ENCODE results near the gene SPAG6. TPM values are rescaled to one million over a fixed set of nuclear protein-coding genes. Genes with fewer than 3 reads are reported as not detected.
A peak's percentile ranks its signal among the peaks of the same experiment; 100 is the strongest.

The SPAG6 gene
- total and polyA plus RNA-seq, 2 experiments from 2014 or later: 0.21 TPM; not detected in 1

DNA sequence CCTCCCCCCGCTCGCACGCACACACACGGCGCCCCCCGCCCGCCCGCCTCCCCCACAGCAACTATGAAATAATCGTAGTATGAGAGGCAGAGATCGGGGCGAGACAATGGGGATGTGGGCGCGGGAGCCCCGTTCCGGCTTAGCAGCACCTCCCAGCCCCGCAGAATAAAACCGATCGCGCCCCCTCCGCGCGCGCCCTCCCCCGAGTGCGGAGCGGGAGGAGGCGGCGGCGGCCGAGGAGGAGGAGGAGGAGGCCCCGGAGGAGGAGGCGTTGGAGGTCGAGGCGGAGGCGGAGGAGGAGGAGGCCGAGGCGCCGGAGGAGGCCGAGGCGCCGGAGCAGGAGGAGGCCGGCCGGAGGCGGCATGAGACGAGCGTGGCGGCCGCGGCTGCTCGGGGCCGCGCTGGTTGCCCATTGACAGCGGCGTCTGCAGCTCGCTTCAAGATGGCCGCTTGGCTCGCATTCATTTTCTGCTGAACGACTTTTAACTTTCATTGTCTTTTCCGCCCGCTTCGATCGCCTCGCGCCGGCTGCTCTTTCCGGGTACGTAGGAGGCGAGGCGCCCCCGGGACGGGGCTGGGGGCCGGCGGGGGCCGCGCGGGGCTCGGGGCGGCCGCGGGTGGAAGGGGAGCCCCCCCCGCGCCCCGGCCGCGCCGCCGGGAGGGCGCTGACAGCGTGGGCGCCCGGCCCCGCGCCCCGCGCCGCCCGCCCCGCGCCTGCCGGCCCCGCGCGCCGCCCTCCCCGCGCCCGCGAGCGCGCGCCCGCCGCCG lies 24.0 kb upstream of the SPAG6 start:
- TF ChIP-seq, protein P1, sequence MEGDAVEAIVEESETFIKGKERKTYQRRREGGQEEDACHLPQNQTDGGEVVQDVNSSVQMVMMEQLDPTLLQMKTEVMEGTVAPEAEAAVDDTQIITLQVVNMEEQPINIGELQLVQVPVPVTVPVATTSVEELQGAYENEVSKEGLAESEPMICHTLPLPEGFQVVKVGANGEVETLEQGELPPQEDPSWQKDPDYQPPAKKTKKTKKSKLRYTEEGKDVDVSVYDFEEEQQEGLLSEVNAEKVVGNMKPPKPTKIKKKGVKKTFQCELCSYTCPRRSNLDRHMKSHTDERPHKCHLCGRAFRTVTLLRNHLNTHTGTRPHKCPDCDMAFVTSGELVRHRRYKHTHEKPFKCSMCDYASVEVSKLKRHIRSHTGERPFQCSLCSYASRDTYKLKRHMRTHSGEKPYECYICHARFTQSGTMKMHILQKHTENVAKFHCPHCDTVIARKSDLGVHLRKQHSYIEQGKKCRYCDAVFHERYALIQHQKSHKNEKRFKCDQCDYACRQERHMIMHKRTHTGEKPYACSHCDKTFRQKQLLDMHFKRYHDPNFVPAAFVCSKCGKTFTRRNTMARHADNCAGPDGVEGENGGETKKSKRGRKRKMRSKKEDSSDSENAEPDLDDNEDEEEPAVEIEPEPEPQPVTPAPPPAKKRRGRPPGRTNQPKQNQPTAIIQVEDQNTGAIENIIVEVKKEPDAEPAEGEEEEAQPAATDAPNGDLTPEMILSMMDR (conservative IDR thresholded peaks at IDR 0.05; ENCODE audit: low read depth in 2 of 2): no peak
- TF ChIP-seq EZH2phosphoT487 (IDR thresholded peaks at IDR 0.05; ENCODE audit: unreplicated experiment) (peak; percentile 45), EZH2 (IDR thresholded peaks at IDR 0.05; ENCODE audit: low read depth, unreplicated experiment) (peak; percentile 81), ZNF331 (CRISPR knock-in tag; IDR thresholded peaks at IDR 0.05; ENCODE audit: low read depth) (no peak)
- Mint-ChIP-seq H3K4me1 (peaks cover 54% of the 10 kb centered on the region), H3K9me3 (peaks cover 8% of the 10 kb centered on the region), H3K36me3 (ENCODE audit: low read depth) (peaks cover 3% of the 10 kb centered on the region; the same call in 2 of the 3 replicates), H3K4me3 (peak overlapping the region; percentile 73; the same call in 2 of the 3 replicates), H3K27ac (no peak overlapping the region), H3K27me3 (ENCODE audit: insufficient read depth, low read depth, poor library complexity) (peaks cover 86% of the 10 kb centered on the region)
- Histone ChIP-seq H3F3A (replicated peaks; ENCODE audit: low read depth) (peaks cover 40% of the 10 kb centered on the region), H3K4me1 (ENCODE audit: insufficient read depth) (peaks cover 67% of the 10 kb centered on the region), H3K27me3 (ENCODE audit: insufficient read depth) (peaks cover 81% of the 10 kb centered on the region), H3K36me3 (ENCODE audit: insufficient read depth) (no peaks in the 10 kb centered on the region), H4K20me1 (replicated peaks; ENCODE audit: insufficient read depth) (peaks cover 15% of the 10 kb centered on the region), H3K4me3 (peak overlapping the region; percentile 62), H2AFZ (no peak overlapping the region), H3K9me2 (ENCODE audit: insufficient read depth) (no peaks in the 10 kb centered on the region), H3K79me2 (replicated peaks; ENCODE audit: insufficient read depth) (0 out of 2 replicates have a peak, but pooled peaks cover 4% of the 10 kb centered on the region), H3K27ac (ENCODE audit: low read depth) (no peak overlapping the region), H3K4me2 (peak overlapping the region; percentile 78)
- DNase-seq (ENCODE audit: low spot score): peak; percentile 87
- ATAC-seq: peak; percentile 34

DNA sequence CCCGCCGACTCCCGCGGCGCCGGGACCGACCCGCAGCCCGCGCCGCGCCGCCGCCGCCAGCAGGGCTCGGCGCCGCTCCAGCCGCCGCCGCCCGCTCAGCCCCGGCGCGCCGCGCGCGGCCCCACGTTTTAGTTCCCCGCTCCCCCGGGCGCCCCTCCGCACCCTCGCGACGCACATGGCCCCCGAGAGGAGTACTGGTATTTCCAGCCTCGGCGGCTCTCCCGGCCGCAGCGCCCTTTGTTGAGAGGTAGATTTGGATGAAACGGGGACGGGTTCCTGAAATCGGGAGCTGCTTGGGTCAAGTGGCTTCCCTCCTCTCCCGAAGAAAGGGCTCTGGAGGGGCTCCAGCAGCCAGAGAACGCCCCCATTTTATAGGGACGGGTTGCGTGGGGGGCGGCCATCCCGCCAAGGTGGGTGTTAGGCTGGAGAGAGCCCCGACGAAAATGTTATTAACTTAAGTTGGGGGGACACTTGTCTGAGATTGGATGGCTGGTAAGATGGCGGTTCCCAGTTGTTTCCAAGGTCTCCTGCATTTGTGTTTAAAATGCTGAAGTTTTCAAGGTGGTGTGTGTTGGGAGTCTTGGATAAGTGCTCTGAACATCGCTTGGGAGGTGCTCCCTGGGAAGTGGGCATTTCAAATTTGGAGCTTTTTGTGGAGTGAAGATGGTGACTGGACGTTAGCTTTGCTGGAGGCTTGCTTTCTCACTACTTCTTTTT lies 23.2 kb upstream of the SPAG6 start:
- H3K4me2 ChIP-seq: peak overlapping the region; percentile 78
- H2AFZ ChIP-seq: peak overlapping the region; percentile 74; the same call in 1 of the 2 replicates
- H3K4me1 ChIP-seq (ENCODE audit: insufficient read depth): peaks cover 69% of the 10 kb centered on the region
- peaks cover 55% of the 10 kb centered on the region for H3K4me1 Mint-ChIP-seq
- H4K20me1 ChIP-seq (replicated peaks; ENCODE audit: insufficient read depth): peaks cover 15% of the 10 kb centered on the region
- H3K4me3 Mint-ChIP-seq: peak overlapping the region; percentile 78
- TF ChIP-seq, protein P2, sequence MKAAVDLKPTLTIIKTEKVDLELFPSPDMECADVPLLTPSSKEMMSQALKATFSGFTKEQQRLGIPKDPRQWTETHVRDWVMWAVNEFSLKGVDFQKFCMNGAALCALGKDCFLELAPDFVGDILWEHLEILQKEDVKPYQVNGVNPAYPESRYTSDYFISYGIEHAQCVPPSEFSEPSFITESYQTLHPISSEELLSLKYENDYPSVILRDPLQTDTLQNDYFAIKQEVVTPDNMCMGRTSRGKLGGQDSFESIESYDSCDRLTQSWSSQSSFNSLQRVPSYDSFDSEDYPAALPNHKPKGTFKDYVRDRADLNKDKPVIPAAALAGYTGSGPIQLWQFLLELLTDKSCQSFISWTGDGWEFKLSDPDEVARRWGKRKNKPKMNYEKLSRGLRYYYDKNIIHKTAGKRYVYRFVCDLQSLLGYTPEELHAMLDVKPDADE (IDR thresholded peaks at IDR 0.05): no peak
- TF ChIP-seq EZH2 (IDR thresholded peaks at IDR 0.05; ENCODE audit: low read depth, unreplicated experiment): peak; percentile 100
- TF ChIP-seq ZNF114 (CRISPR knock-in tag; IDR thresholded peaks at IDR 0.05): no peak
- no peak for TF ChIP-seq STAT1 (IDR thresholded peaks at IDR 0.05; ENCODE audit: unreplicated experiment)
- peak; percentile 100 for TF ChIP-seq EZH2phosphoT487 (IDR thresholded peaks at IDR 0.05; ENCODE audit: unreplicated experiment)
- H3K27me3 Mint-ChIP-seq (ENCODE audit: insufficient read depth, low read depth, poor library complexity): peaks cover 86% of the 10 kb centered on the region
- peaks cover 36% of the 10 kb centered on the region for H3F3A ChIP-seq (replicated peaks; ENCODE audit: low read depth)
- H3K9me2 ChIP-seq (ENCODE audit: insufficient read depth): no peaks in the 10 kb centered on the region
- no peak for ATAC-seq
- H3K27me3 ChIP-seq (ENCODE audit: insufficient read depth): peaks cover 81% of the 10 kb centered on the region
- H3K9me3 Mint-ChIP-seq: peaks cover 8% of the 10 kb centered on the region
- peak; percentile 56 for DNase-seq (ENCODE audit: low spot score)
- no peaks in the 10 kb centered on the region for H3K36me3 ChIP-seq (ENCODE audit: insufficient read depth)
- H3K4me3 ChIP-seq: peak overlapping the region; percentile 58
- H3K79me2 ChIP-seq (replicated peaks; ENCODE audit: insufficient read depth): 0 out of 2 replicates have a peak, but pooled peaks cover 4% of the 10 kb centered on the region
- H3K36me3 Mint-ChIP-seq (ENCODE audit: low read depth): peaks cover 3% of the 10 kb centered on the region; the same call in 2 of the 3 replicates
- no peak overlapping the region for H3K27ac Mint-ChIP-seq
- no peak overlapping the region for H3K27ac ChIP-seq (ENCODE audit: low read depth)
